ENCODE measurements around the gene PTPN6. TPM values are rescaled to one million over a fixed set of nuclear protein-coding genes. Genes with fewer than 3 reads are reported as not detected.

PTPN6 gene
- polyA plus RNA-seq, 1 experiment = 0.10 TPM

GRCh38 chr12:6932766-6933165 is 18.4 kb upstream of the PTPN6 start:
- ChIA-PET POLR2A (no interaction called here), CTCF (interaction anchor here (1.4 to 1.5 kb wide), 2 partner anchors 9 to 32 kb away, joined by 4 to 7 read pairs; no protein-coding TSS in a partner anchor)
- H3K27ac ChIP-seq (ENCODE audit: low read depth, low read length) = no peak overlapping the region
- H3K9me3 ChIP-seq (ENCODE audit: control insufficient read depth, insufficient read depth, low read length) = no peaks in the 10 kb centered on the region
- no peak for DNase-seq (ENCODE audit: low read depth, low spot score)
- TF ChIP-seq, protein P1, sequence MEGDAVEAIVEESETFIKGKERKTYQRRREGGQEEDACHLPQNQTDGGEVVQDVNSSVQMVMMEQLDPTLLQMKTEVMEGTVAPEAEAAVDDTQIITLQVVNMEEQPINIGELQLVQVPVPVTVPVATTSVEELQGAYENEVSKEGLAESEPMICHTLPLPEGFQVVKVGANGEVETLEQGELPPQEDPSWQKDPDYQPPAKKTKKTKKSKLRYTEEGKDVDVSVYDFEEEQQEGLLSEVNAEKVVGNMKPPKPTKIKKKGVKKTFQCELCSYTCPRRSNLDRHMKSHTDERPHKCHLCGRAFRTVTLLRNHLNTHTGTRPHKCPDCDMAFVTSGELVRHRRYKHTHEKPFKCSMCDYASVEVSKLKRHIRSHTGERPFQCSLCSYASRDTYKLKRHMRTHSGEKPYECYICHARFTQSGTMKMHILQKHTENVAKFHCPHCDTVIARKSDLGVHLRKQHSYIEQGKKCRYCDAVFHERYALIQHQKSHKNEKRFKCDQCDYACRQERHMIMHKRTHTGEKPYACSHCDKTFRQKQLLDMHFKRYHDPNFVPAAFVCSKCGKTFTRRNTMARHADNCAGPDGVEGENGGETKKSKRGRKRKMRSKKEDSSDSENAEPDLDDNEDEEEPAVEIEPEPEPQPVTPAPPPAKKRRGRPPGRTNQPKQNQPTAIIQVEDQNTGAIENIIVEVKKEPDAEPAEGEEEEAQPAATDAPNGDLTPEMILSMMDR (IDR thresholded peaks at IDR 0.05; ENCODE audit: low read depth, low read length) = no peak
- H3K27me3 ChIP-seq (ENCODE audit: control insufficient read depth, insufficient read depth, low read length) = no peaks in the 10 kb centered on the region
- no peak overlapping the region for H3K4me3 ChIP-seq (ENCODE audit: low read depth, low read length)

DNA sequence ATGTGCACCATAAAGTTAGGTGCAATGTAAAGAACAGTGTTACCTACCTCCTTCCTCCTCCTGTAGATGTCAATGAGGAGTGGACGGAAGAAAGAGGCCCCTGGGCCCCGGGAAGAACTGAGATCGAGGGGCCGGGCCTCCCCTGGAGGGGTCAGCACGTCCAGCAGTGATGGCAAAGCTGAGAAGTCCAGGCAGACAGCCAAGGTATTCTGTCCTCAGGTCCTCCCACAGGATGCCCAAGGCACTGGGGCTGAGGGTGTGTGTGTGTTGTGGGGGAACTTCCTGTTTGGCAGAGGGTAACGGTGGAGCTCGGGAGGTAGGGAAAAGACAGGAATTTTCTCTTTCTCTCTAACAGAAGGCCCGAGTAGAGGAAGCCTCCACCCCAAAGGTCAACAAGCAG is 17.0 kb upstream of the PTPN6 start:
- no peak for DNase-seq (ENCODE audit: low read depth, low spot score)
- ChIA-PET POLR2A (no interaction called here), CTCF (interaction anchor here (1.3 to 2.4 kb wide), 3 partner anchors 9 to 175 kb away, joined by 3 to 14 read pairs (median 3); partner anchors contain the start of gene C1RL)
- Histone ChIP-seq H3K9me3 (ENCODE audit: control insufficient read depth, insufficient read depth, low read length) (no peaks in the 10 kb centered on the region; the same call in 1 of the 2 replicates), H3K27ac (ENCODE audit: low read depth, low read length) (peak overlapping the region; percentile 57), H3K4me3 (ENCODE audit: low read depth, low read length) (no peak overlapping the region), H3K27me3 (ENCODE audit: control insufficient read depth, insufficient read depth, low read length) (no peaks in the 10 kb centered on the region)
- TF ChIP-seq, protein P1 (IDR thresholded peaks at IDR 0.05; ENCODE audit: low read depth, low read length) = no peak

GRCh38 chr12:6935371-6936193 is 15.6 kb upstream of the PTPN6 start:
- H3K9me3 ChIP-seq (ENCODE audit: control insufficient read depth, insufficient read depth, low read length) = no peaks in the 10 kb centered on the region; the same call in 1 of the 2 replicates
- H3K27me3 ChIP-seq (ENCODE audit: control insufficient read depth, insufficient read depth, low read length) = no peaks in the 10 kb centered on the region
- ChIA-PET CTCF (interaction anchor here (0.6 to 2.4 kb wide), 2 partner anchors 10 kb away, joined by 4 to 14 read pairs; no protein-coding TSS in a partner anchor), POLR2A (interaction anchor here (1.5 kb wide), 1 partner anchor 11 kb away, joined by 5 read pairs; no protein-coding TSS in a partner anchor)
- TF ChIP-seq, protein P1 (IDR thresholded peaks at IDR 0.05; ENCODE audit: low read depth, low read length) = no peak
- H3K27ac ChIP-seq (ENCODE audit: low read depth, low read length) = no peak overlapping the region
- no peak for DNase-seq (ENCODE audit: low read depth, low spot score)
- no peak overlapping the region for H3K4me3 ChIP-seq (ENCODE audit: low read depth, low read length)

GRCh38 chr12:6936194-6936635 is 14.9 kb upstream of the PTPN6 start:
- TF ChIP-seq, protein P1 (IDR thresholded peaks at IDR 0.05; ENCODE audit: low read depth, low read length) = no peak
- ChIA-PET POLR2A (interaction anchor here (1.5 kb wide), 1 partner anchor 12 kb away, joined by 5 read pairs; no protein-coding TSS in a partner anchor), CTCF (interaction anchor here (0.6 kb wide), 1 partner anchor 11 kb away, joined by 4 read pairs; no protein-coding TSS in a partner anchor)

More at GRCh38 chr12:6936194-6936635, 14.9 kb upstream of the PTPN6 start:
- Histone ChIP-seq H3K27me3 (ENCODE audit: control insufficient read depth, insufficient read depth, low read length) (no peaks in the 10 kb centered on the region), H3K27ac (ENCODE audit: low read depth, low read length) (peak overlapping the region; percentile 31), H3K4me3 (ENCODE audit: low read depth, low read length) (no peak overlapping the region), H3K9me3 (ENCODE audit: control insufficient read depth, insufficient read depth, low read length) (no peaks in the 10 kb centered on the region; the same call in 1 of the 2 replicates)
- DNase-seq (ENCODE audit: low read depth, low spot score) = no peak

Measured in AG04450 (cell line).